ENCODE measurements around the gene CPA5.
A peak's percentile ranks its signal among the peaks of the same experiment; 100 is the strongest.

The CPA5 gene

GRCh38 chr7:130334274-130334673, 10.3 kb upstream of the CPA5 start:
- H3K9me3 ChIP-seq (ENCODE audit: severe bottlenecking) = no peaks in the 10 kb centered on the region
- DNase-seq = no peak
- H3K4me3 ChIP-seq (ENCODE audit: low read depth, low read length) = no peak overlapping the region
- TF ChIP-seq, protein P1, sequence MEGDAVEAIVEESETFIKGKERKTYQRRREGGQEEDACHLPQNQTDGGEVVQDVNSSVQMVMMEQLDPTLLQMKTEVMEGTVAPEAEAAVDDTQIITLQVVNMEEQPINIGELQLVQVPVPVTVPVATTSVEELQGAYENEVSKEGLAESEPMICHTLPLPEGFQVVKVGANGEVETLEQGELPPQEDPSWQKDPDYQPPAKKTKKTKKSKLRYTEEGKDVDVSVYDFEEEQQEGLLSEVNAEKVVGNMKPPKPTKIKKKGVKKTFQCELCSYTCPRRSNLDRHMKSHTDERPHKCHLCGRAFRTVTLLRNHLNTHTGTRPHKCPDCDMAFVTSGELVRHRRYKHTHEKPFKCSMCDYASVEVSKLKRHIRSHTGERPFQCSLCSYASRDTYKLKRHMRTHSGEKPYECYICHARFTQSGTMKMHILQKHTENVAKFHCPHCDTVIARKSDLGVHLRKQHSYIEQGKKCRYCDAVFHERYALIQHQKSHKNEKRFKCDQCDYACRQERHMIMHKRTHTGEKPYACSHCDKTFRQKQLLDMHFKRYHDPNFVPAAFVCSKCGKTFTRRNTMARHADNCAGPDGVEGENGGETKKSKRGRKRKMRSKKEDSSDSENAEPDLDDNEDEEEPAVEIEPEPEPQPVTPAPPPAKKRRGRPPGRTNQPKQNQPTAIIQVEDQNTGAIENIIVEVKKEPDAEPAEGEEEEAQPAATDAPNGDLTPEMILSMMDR (IDR thresholded peaks at IDR 0.05; ENCODE audit: low read depth, low read length) = no peak
- H3K27me3 ChIP-seq (ENCODE audit: insufficient read depth, low read depth, severe bottlenecking) = no peaks in the 10 kb centered on the region
- no peaks in the 10 kb centered on the region for H3K36me3 ChIP-seq
- no peak overlapping the region for H3K27ac ChIP-seq

DNA sequence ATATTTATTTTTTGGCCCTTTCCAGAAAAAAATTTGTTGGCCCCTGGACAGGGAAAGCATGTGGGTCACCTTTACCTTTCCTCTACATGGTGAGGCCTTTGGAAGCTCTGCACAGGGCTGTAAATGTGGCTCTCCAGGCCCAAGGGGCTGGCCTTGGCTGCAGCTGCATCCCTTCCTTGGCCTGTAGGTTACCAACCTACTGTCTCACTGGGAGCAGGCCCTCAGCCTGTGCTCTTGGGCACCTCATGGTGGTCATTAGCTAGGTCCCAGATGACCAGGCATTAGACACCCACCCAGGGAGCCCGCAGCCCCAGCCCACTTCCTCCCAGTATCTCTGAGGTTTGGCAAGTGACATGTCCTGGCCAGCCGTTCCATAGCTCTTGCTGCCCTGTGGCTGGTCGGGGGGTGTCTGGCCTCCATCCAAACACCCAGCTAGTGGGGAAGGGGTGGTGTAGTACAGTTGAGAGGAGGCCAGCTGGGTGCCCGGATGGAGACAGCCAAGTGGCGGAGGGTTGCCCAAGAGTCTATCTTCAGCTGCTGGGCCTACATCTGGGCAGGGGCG, 7.1 kb upstream of the CPA5 start:
- TF ChIP-seq, protein P1 (IDR thresholded peaks at IDR 0.05; ENCODE audit: low read depth, low read length) = 0 out of 2 replicates have a peak, but pooled peaks have one; percentile 14
- Histone ChIP-seq H3K9me3 (ENCODE audit: severe bottlenecking) (no peaks in the 10 kb centered on the region), H3K4me3 (ENCODE audit: low read depth, low read length) (no peak overlapping the region), H3K27ac (no peak overlapping the region), H3K36me3 (no peaks in the 10 kb centered on the region), H3K27me3 (ENCODE audit: insufficient read depth, low read depth, severe bottlenecking) (no peaks in the 10 kb centered on the region)
- DNase-seq = no peak

GRCh38 chr7:130338233-130338632, 6.4 kb upstream of the CPA5 start:
- Histone ChIP-seq H3K27ac (no peak overlapping the region), H3K9me3 (ENCODE audit: severe bottlenecking) (no peaks in the 10 kb centered on the region), H3K36me3 (no peaks in the 10 kb centered on the region), H3K4me3 (ENCODE audit: low read depth, low read length) (no peak overlapping the region), H3K27me3 (ENCODE audit: insufficient read depth, low read depth, severe bottlenecking) (no peaks in the 10 kb centered on the region)
- TF ChIP-seq, protein P1 (IDR thresholded peaks at IDR 0.05; ENCODE audit: low read depth, low read length) = no peak
- DNase-seq = no peak

GRCh38 chr7:130341882-130342281, 2.7 kb upstream of the CPA5 start:
- Histone ChIP-seq H3K27me3 (ENCODE audit: insufficient read depth, low read depth, severe bottlenecking) (no peaks in the 10 kb centered on the region), H3K4me3 (ENCODE audit: low read depth, low read length) (no peak overlapping the region), H3K36me3 (no peaks in the 10 kb centered on the region), H3K27ac (no peak overlapping the region), H3K9me3 (ENCODE audit: severe bottlenecking) (no peaks in the 10 kb centered on the region)
- DNase-seq = no peak
- TF ChIP-seq, protein P1 (IDR thresholded peaks at IDR 0.05; ENCODE audit: low read depth, low read length) = no peak

GRCh38 chr7:130342701-130343380, 1.8 kb upstream of the CPA5 start:
- Histone ChIP-seq H3K36me3 (no peaks in the 10 kb centered on the region), H3K4me3 (ENCODE audit: low read depth, low read length) (no peak overlapping the region), H3K27me3 (ENCODE audit: insufficient read depth, low read depth, severe bottlenecking) (no peaks in the 10 kb centered on the region), H3K27ac (no peak overlapping the region), H3K9me3 (ENCODE audit: severe bottlenecking) (no peaks in the 10 kb centered on the region)
- DNase-seq = no peak
- TF ChIP-seq, protein P1 (IDR thresholded peaks at IDR 0.05; ENCODE audit: low read depth, low read length) = no peak

All from WERI-Rb-1 (cell line).